HEK293 (cell line): ENCODE data around the gene BMF.

ENCODE experiments used
- CTCF ChIA-PET: fragments of 350-600 bp; formaldehyde crosslinking; extraction: SDS; loops from one replicate; lab custom pipeline; 2021; ENCODE audit warnings: antibody characterized with exemption; lab: Yijun Ruan, JAX
- POLR2A ChIA-PET: fragments of 300-600 bp; formaldehyde crosslinking; extraction: SDS; loops from one replicate; lab custom pipeline; 2020; ENCODE audit warnings: antibody characterized with exemption, inconsistent platforms; lab: Yijun Ruan, JAX
- H3K27ac ChIP-seq: fragments of 200-500 bp; sonication (Bioruptor generic); 2 replicates; pipeline ENCODE4 v1.5.1; 2014; ENCODE audit warnings: low read depth, low read length, control low read depth, inconsistent platforms; ENCODE audit errors: extremely low read depth
- H3K36me3 ChIP-seq, 2 experiments: fragments of 200-500 bp in 1 of 2; sonication (Bioruptor generic) in 1 of 2; 1 replicate in 1 of 2; 2 replicates in 1 of 2; pipeline ENCODE4 v1.5.1; 2014 to 2017; ENCODE audit warnings: inconsistent platforms in 2 of 2, low read length in 2 of 2; ENCODE audit not compliant: control insufficient read depth in 2 of 2, insufficient read depth in 1 of 2
- H3K4me1 ChIP-seq: fragments of 200-500 bp; sonication (Bioruptor generic); 2 replicates; pipeline ENCODE4 v1.5.1; 2014; ENCODE audit warnings: mild to moderate bottlenecking, low read length, inconsistent platforms; ENCODE audit not compliant: control insufficient read depth, insufficient read depth
- H3K4me3 ChIP-seq: 2 replicates; pipeline ENCODE4 v1.5.1; 2011; ENCODE audit warnings: low read depth, mild to moderate bottlenecking, control low read depth, low read length, moderate library complexity
- H3K9me3 ChIP-seq: fragments of 200-500 bp; sonication (Bioruptor generic); 2 replicates; pipeline ENCODE4 v1.5.1; 2014; ENCODE audit warnings: low read depth, low read length, inconsistent platforms; ENCODE audit not compliant: control insufficient read depth, insufficient read depth
- GFI1B ChIP-seq: fragments of 450-650 bp; formaldehyde crosslinking; IDR thresholded peaks from 2 replicates; pipeline ENCODE4 v1.5.1; 2016; ENCODE audit warnings: missing biosample characterization, missing genetic modification characterization
- GLI2 ChIP-seq: fragments of 450-650 bp; formaldehyde crosslinking; IDR thresholded peaks from 2 replicates; pipeline ENCODE4; 2017; ENCODE audit warnings: missing biosample characterization, missing genetic modification characterization, low read depth, borderline replicate concordance
- KLF1 ChIP-seq: fragments of 450-650 bp; formaldehyde crosslinking; IDR thresholded peaks from 2 replicates; pipeline ENCODE4 v1.5.1; 2016; ENCODE audit warnings: missing biosample characterization, missing genetic modification characterization
- KLF16 ChIP-seq: fragments of 450-650 bp; formaldehyde crosslinking; IDR thresholded peaks from 2 replicates; pipeline ENCODE4 v1.5.1; 2017; ENCODE audit warnings: missing biosample characterization, missing genetic modification characterization
- KLF9 ChIP-seq: fragments of 450-650 bp; formaldehyde crosslinking; IDR thresholded peaks from 2 replicates; pipeline ENCODE4 v1.5.1; 2016; ENCODE audit warnings: missing biosample characterization, missing genetic modification characterization, low read depth
- OVOL3 ChIP-seq: fragments of 450-650 bp; formaldehyde crosslinking; IDR thresholded peaks from 2 replicates; pipeline ENCODE4 v1.5.1; 2016; ENCODE audit warnings: missing biosample characterization, missing genetic modification characterization
- TRIM28 ChIP-seq: IDR thresholded peaks from 2 replicates; pipeline ENCODE4 v1.6.1; 2011; ENCODE audit warnings: low read length, control low read depth, borderline replicate concordance
- ZBTB11 ChIP-seq: fragments of 450-650 bp; formaldehyde crosslinking; conservative IDR thresholded peaks from 2 replicates; pipeline ENCODE4 v1.5.1; 2016; ENCODE audit warnings: low read depth, missing biosample characterization, missing genetic modification characterization
- ZBTB17 ChIP-seq: fragments of 450-650 bp; formaldehyde crosslinking; IDR thresholded peaks from 2 replicates; pipeline ENCODE4 v1.5.1; 2016; ENCODE audit warnings: missing biosample characterization, missing genetic modification characterization
- ZBTB7A ChIP-seq: fragments of 450-650 bp; formaldehyde crosslinking; IDR thresholded peaks from 2 replicates; pipeline ENCODE4 v1.5.1; 2016; ENCODE audit warnings: low read depth, missing biosample characterization, missing genetic modification characterization
- ZFHX2 ChIP-seq: fragments of 450-650 bp; formaldehyde crosslinking; conservative IDR thresholded peaks from 2 replicates; pipeline ENCODE4 v1.5.1; 2016; ENCODE audit warnings: missing biosample characterization, missing genetic modification characterization
- ZNF114 ChIP-seq: fragments of 450-650 bp; formaldehyde crosslinking; IDR thresholded peaks from 2 replicates; pipeline ENCODE4 v1.5.0; 2017; ENCODE audit warnings: missing biosample characterization, missing genetic modification characterization
- ZNF138 ChIP-seq: fragments of 450-650 bp; formaldehyde crosslinking; IDR thresholded peaks from 2 replicates; pipeline ENCODE4 v1.5.1; 2016; ENCODE audit warnings: missing biosample characterization, missing genetic modification characterization, borderline replicate concordance
- ZNF148 ChIP-seq: fragments of 450-650 bp; formaldehyde crosslinking; IDR thresholded peaks from 2 replicates; pipeline ENCODE4 v1.5.0; 2017; ENCODE audit warnings: missing biosample characterization, missing genetic modification characterization, borderline replicate concordance
- ZNF23 ChIP-seq: fragments of 450-650 bp; formaldehyde crosslinking; IDR thresholded peaks from 2 replicates; pipeline ENCODE4 v1.5.1; 2016; ENCODE audit warnings: missing biosample characterization, missing genetic modification characterization, borderline replicate concordance
- ZNF248 ChIP-seq: fragments of 450-650 bp; formaldehyde crosslinking; IDR thresholded peaks from 2 replicates; pipeline ENCODE4 v1.5.1; 2017; ENCODE audit warnings: missing biosample characterization, missing genetic modification characterization
- ZNF266 ChIP-seq: fragments of 450-650 bp; formaldehyde crosslinking; IDR thresholded peaks from 2 replicates; pipeline ENCODE4 v1.5.1; 2016; ENCODE audit warnings: missing biosample characterization, missing genetic modification characterization, low read depth
- ZNF37A ChIP-seq: fragments of 450-650 bp; IDR thresholded peaks from 2 replicates; pipeline ENCODE4 v1.5.1; 2018; ENCODE audit warnings: missing biosample characterization, missing genetic modification characterization
- ZNF433 ChIP-seq: fragments of 450-650 bp; formaldehyde crosslinking; IDR thresholded peaks from 2 replicates; pipeline ENCODE4 v1.5.1; 2016; ENCODE audit warnings: missing biosample characterization, missing genetic modification characterization, low read depth
- ZNF514 ChIP-seq: fragments of 450-650 bp; formaldehyde crosslinking; IDR thresholded peaks from 2 replicates; pipeline ENCODE4 v1.5.1; 2016; ENCODE audit warnings: missing biosample characterization, missing genetic modification characterization
- ZNF544 ChIP-seq: fragments of 450-650 bp; formaldehyde crosslinking; IDR thresholded peaks from 2 replicates; pipeline ENCODE4 v1.5.0; 2017; ENCODE audit warnings: missing biosample characterization, missing genetic modification characterization
- ZNF555 ChIP-seq: fragments of 450-650 bp; formaldehyde crosslinking; conservative IDR thresholded peaks from 2 replicates; pipeline ENCODE4 v1.5.1; 2017; ENCODE audit warnings: missing biosample characterization, mild to moderate bottlenecking, missing genetic modification characterization, inconsistent platforms
- ZNF585B ChIP-seq: fragments of 450-650 bp; formaldehyde crosslinking; IDR thresholded peaks from 2 replicates; pipeline ENCODE4 v1.5.1; 2016; ENCODE audit warnings: missing biosample characterization, missing genetic modification characterization
- ZNF610 ChIP-seq: fragments of 450-650 bp; formaldehyde crosslinking; IDR thresholded peaks from 2 replicates; pipeline ENCODE4 v1.5.1; 2016; ENCODE audit warnings: missing biosample characterization, missing genetic modification characterization, borderline replicate concordance
- ZNF629 ChIP-seq: fragments of 450-650 bp; formaldehyde crosslinking; IDR thresholded peaks from 2 replicates; pipeline ENCODE4 v1.5.1; 2017; ENCODE audit warnings: missing biosample characterization, missing genetic modification characterization
- ZNF660 ChIP-seq: fragments of 450-650 bp; IDR thresholded peaks from 2 replicates; pipeline ENCODE4 v1.5.1; 2018; ENCODE audit warnings: missing biosample characterization, mild to moderate bottlenecking, missing genetic modification characterization
- ZNF670 ChIP-seq: fragments of 450-650 bp; formaldehyde crosslinking; IDR thresholded peaks from 2 replicates; pipeline ENCODE4 v1.5.1; 2016; ENCODE audit warnings: missing biosample characterization, missing genetic modification characterization, low read depth
- ZNF677 ChIP-seq: fragments of 450-650 bp; IDR thresholded peaks from 2 replicates; pipeline ENCODE4 v1.5.0; 2018; ENCODE audit warnings: missing biosample characterization, mild to moderate bottlenecking, missing genetic modification characterization, moderate library complexity
- ZNF791 ChIP-seq: fragments of 450-650 bp; formaldehyde crosslinking; IDR thresholded peaks from 2 replicates; pipeline ENCODE4 v1.5.1; 2016; ENCODE audit warnings: missing biosample characterization, missing genetic modification characterization
- TF ChIP-seq, protein P1 (sequence below): fragments of 450-650 bp; formaldehyde crosslinking; IDR thresholded peaks from 2 replicates; pipeline ENCODE4 v1.5.1; 2016; ENCODE audit warnings: missing biosample characterization, missing genetic modification characterization

BMF gene

DNA sequence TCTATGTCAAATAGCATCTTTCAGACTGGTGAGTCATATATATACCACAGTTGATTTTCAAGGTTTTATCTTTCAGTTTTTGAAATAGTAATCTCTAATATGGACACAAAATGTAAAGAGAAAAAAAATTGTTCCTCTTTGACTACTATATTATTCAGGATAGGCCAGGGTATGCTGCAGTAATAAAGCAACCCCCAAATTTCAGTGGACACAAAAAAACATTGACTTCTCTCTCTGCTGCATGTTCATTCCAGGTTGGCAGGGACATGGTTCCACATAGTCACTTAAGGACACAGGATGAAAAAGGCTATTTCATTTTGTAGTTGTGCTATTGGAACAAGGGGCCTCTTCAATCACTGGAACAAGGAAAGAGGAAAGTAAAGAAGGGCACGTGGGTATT lies 28.6 kb downstream of the BMF start (continued):
- TF ChIP-seq ZNF114 (tag by site-specific recombination), result no peak
- no peak for TF ChIP-seq KLF16
- no peak for TF ChIP-seq GFI1B (tag by site-specific recombination)
- no peak for TF ChIP-seq OVOL3 (tag by site-specific recombination)
- TF ChIP-seq ZNF677 (tag by site-specific recombination), result no peak
- TF ChIP-seq TRIM28, result no peak
- TF ChIP-seq ZNF544 (tag by site-specific recombination), result no peak
- no peak for TF ChIP-seq ZNF37A
- no peak for TF ChIP-seq ZBTB17 (tag by site-specific recombination)
- TF ChIP-seq ZNF585B (tag by site-specific recombination), result no peak
- no peak for TF ChIP-seq ZNF670
- no peak for TF ChIP-seq KLF9 (tag by site-specific recombination)
- no peak for TF ChIP-seq KLF1 (tag by site-specific recombination)

DNA sequence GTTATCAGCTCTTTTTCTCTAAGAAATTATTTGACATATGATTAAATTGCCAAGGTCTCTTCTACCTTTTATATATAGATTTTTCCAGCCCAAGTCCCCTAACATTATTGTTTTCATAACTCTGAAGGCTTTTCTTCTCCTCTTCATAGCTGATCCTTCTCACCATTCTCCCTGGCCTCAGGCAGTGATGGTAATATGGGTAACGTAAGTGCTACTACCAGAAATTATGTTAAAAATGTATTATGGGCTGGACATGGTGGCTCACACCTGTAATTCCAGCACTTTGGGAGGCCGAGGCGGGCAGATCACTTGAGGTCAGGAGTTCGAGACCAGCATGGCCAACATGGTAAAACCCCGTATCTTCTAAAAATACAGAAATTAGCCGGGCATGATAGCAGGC lies 29.2 kb downstream of the BMF start:
- POLR2A ChIA-PET, result no interaction called here
- no peak for TF ChIP-seq ZNF555 (tag by site-specific recombination)
- TF ChIP-seq ZNF266 (tag by site-specific recombination), result no peak
- no peak for TF ChIP-seq ZNF629
- TF ChIP-seq, protein P1, sequence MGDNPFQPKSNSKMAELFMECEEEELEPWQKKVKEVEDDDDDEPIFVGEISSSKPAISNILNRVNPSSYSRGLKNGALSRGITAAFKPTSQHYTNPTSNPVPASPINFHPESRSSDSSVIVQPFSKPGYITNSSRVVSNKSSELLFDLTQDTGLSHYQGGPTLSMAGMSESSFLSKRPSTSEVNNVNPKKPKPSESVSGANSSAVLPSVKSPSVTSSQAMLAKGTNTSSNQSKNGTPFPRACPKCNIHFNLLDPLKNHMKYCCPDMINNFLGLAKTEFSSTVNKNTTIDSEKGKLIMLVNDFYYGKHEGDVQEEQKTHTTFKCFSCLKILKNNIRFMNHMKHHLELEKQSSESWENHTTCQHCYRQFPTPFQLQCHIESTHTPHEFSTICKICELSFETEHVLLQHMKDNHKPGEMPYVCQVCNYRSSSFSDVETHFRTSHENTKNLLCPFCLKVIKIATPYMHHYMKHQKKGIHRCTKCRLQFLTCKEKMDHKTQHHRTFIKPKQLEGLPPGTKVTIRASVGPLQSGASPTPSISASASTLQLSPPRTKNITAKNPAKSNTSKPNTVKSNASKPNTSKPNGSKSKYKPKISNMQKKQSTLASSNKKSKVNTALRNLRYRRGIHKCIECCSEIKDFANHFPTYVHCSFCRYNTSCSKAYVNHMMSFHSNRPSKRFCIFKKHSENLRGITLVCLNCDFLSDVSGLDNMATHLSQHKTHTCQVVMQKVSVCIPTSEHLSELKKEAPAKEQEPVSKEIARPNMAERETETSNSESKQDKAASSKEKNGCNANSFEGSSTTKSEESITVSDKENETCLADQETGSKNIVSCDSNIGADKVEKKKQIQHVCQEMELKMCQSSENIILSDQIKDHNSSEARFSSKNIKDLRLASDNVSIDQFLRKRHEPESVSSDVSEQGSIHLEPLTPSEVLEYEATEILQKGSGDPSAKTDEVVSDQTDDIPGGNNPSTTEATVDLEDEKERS (tag by site-specific recombination), result no peak
- TF ChIP-seq ZNF433 (tag by site-specific recombination), result no peak
- TF ChIP-seq GLI2 (tag by site-specific recombination), result no peak
- no peak for TF ChIP-seq ZNF23 (tag by site-specific recombination)
- no peak for TF ChIP-seq ZFHX2 (tag by site-specific recombination)
- TF ChIP-seq ZBTB7A (tag by site-specific recombination), result no peak
- no peak for TF ChIP-seq ZNF148 (tag by site-specific recombination)
- TF ChIP-seq ZNF660, result no peak
- TF ChIP-seq ZBTB11, result no peak
- no peak for TF ChIP-seq ZNF791
- no peak for TF ChIP-seq GFI1B (tag by site-specific recombination)
- no peak for TF ChIP-seq ZNF138
- TF ChIP-seq ZNF610, result no peak
- no peak for TF ChIP-seq ZNF248 (tag by site-specific recombination)
- no peak for TF ChIP-seq ZNF514

More for the DNA sequence above, 29.2 kb downstream of the BMF start:
- no peaks in the 10 kb centered on the region for H3K9me3 ChIP-seq
- CTCF ChIA-PET, result interaction anchor here (1.5 kb wide), 1 partner anchor 24 kb away, joined by 4 read pairs; no protein-coding TSS in a partner anchor
- no peak overlapping the region for H3K27ac ChIP-seq
- no peak overlapping the region for H3K4me3 ChIP-seq
- no peaks in the 10 kb centered on the region for H3K36me3 ChIP-seq
- H3K4me1 ChIP-seq, result peaks cover 2% of the 10 kb centered on the region
